ENCODE results near the gene MMP11. TPM values are rescaled to one million over a fixed set of nuclear protein-coding genes. Genes with fewer than 3 reads are reported as not detected.

MMP11 gene
- polyA plus RNA-seq, 1 of the 3 experiments (the other 2 are of a cell fraction), result 64.4 TPM

DNA sequence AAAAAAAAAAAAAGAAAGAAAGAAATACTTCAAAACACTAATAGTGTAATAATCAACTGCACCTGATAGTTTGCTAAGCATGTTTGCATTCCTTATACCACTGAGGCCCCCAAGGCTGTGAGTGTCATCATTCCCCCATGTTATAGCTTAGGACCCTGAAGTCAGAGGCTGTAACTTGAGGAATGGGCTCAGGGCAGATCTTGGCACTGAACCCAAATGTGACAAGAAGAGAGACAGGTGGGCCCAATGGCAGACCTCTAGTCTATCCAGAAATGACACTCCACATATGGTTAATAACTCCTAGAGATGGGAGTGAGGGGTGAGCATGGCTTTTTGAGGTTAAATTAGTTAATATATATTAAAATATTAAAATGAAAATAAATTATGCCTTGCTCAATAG is 35.0 kb upstream of the MMP11 start:
- H3K4me3 ChIP-seq (ENCODE audit: low read depth in 2 of 2, low read length in 1 of 2), result no peak overlapping the region
- CTCF ChIA-PET, result interaction anchor here (1.0 to 1.7 kb wide), 2 partner anchors 17 to 112 kb away, joined by 3 to 8 read pairs; partner anchors contain the start of gene VPREB3
- H3K79me2 ChIP-seq (ENCODE audit: insufficient read depth), result no peaks in the 10 kb centered on the region
- no peaks in the 10 kb centered on the region for H3K4me1 ChIP-seq (ENCODE audit: control insufficient read depth in 1 of 2, insufficient read depth in 2 of 2, low read depth in 1 of 2, low read length in 1 of 2)
- H3F3A ChIP-seq (replicated peaks; ENCODE audit: insufficient read depth), result no peaks in the 10 kb centered on the region
- H3K4me2 ChIP-seq, result no peak overlapping the region
- no peak overlapping the region for H3K9ac ChIP-seq
- H3K9me2 ChIP-seq, result no peaks in the 10 kb centered on the region
- H3K27ac ChIP-seq (ENCODE audit: low read depth in 2 of 2, low read length in 1 of 2), result no peak overlapping the region
- TF ChIP-seq, protein P1, sequence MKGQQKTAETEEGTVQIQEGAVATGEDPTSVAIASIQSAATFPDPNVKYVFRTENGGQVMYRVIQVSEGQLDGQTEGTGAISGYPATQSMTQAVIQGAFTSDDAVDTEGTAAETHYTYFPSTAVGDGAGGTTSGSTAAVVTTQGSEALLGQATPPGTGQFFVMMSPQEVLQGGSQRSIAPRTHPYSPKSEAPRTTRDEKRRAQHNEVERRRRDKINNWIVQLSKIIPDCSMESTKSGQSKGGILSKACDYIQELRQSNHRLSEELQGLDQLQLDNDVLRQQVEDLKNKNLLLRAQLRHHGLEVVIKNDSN (IDR thresholded peaks at IDR 0.05; ENCODE audit: borderline replicate concordance, low read depth), result no peak
- TF ChIP-seq YY1 (IDR thresholded peaks at IDR 0.05; ENCODE audit: low read depth) (no peak), EP300 (IDR thresholded peaks at IDR 0.05; ENCODE audit: borderline replicate concordance in 1 of 2, low read depth in 1 of 2, low read length in 1 of 2) (no peak), EZH2phosphoT487 (IDR thresholded peaks at IDR 0.05; ENCODE audit: borderline replicate concordance, low read depth) (no peak), JUND (IDR thresholded peaks at IDR 0.05) (no peak), TAF1 (IDR thresholded peaks at IDR 0.05; ENCODE audit: borderline replicate concordance, low read depth, low read length) (no peak), TEAD4 (IDR thresholded peaks at IDR 0.05; ENCODE audit: borderline replicate concordance, insufficient read depth) (no peak), FOXM1 (IDR thresholded peaks at IDR 0.05; ENCODE audit: low read depth) (no peak), SMC3 (IDR thresholded peaks at IDR 0.05; ENCODE audit: low read depth, low read length) (no peak)
- peaks cover 0 to 8% of the 10 kb centered on the region in 2 experiments for H3K36me3 ChIP-seq (replicated peaks in 1 of 2; ENCODE audit: control insufficient read depth in 1 of 2, insufficient read depth in 2 of 2, low read length in 1 of 2)
- H3K9me3 ChIP-seq, result no peaks in the 10 kb centered on the region
- no peak overlapping the region for H2AFZ ChIP-seq (ENCODE audit: low read depth)
- no peaks in the 10 kb centered on the region for H3K27me3 ChIP-seq (ENCODE audit: insufficient read depth)
- no peak for DNase-seq
- no peaks in the 10 kb centered on the region for H4K20me1 ChIP-seq (ENCODE audit: insufficient read depth)
- POLR2A ChIA-PET, result interaction anchor here (1.7 kb wide), 1 partner anchor 13 kb away, joined by 9 read pairs; the partner anchor contains the start of gene ZNF70

DNA sequence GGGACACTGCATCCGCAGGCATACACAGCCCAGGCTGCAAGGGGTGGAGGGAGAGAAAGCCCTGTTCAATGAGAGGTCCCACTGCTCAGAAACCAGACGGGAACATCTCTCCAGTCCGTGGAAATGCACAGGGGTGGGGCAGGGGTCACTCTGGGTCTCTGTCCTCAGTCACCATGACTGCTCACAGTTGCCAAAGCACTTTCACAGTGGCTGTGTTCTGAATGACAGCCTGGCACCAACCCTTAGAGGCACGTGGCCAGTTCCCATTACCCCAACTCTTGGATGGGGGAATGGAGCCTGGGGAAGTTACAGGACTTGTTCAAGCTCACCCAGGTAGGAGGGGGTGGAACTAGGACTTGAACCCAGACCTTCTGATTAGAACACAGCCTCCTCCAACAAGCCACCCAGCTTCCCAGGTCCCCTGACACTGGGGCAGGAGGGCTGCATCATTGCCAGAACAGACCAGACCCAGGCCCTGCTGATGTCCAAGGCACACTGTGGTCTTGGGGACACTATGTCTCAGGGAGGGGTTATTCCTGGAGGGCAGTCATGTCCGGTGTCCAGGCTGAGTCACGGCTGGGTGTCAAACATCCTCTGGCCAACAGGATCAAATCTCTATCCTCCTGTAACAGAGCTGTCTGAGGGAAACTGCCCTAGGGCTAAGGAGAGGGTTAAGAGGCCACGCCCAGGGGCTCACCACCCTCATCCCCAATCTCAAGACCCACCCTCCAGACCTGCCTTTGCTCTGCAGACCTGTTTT is 30.0 kb upstream of the MMP11 start:
- H3F3A ChIP-seq (replicated peaks; ENCODE audit: insufficient read depth), result no peaks in the 10 kb centered on the region
- no peaks in the 10 kb centered on the region for H3K9me2 ChIP-seq
- TF ChIP-seq RXRA (IDR thresholded peaks at IDR 0.05; ENCODE audit: borderline replicate concordance, low read depth), result no peak
- H3K4me1 ChIP-seq (ENCODE audit: control insufficient read depth in 1 of 2, insufficient read depth in 2 of 2, low read depth in 1 of 2, low read length in 1 of 2), result no peaks in the 10 kb centered on the region
- H3K4me2 ChIP-seq, result no peak overlapping the region
- peaks cover 11% of the 10 kb centered on the region for H3K79me2 ChIP-seq (ENCODE audit: insufficient read depth)
- POLR2A ChIA-PET, result no interaction called here
- no peaks in the 10 kb centered on the region for H3K27me3 ChIP-seq (ENCODE audit: insufficient read depth)
- H3K27ac ChIP-seq (ENCODE audit: low read depth in 2 of 2, low read length in 1 of 2), result no peak overlapping the region
- no peaks in the 10 kb centered on the region for H3K9me3 ChIP-seq
- no peak overlapping the region for H3K4me3 ChIP-seq (ENCODE audit: low read depth in 2 of 2, low read length in 1 of 2)
- CTCF ChIA-PET, result no interaction called here
- H3K36me3 ChIP-seq (replicated peaks in 1 of 2; ENCODE audit: control insufficient read depth in 1 of 2, insufficient read depth in 2 of 2, low read length in 1 of 2), result peaks cover 8 to 32% of the 10 kb centered on the region in 2 experiments
- H2AFZ ChIP-seq (ENCODE audit: low read depth), result no peak overlapping the region
- WGBS (ENCODE audit: low lambda C conversion rate), result 67% methylated on average over 2 of the region's 7 CpGs
- H4K20me1 ChIP-seq (ENCODE audit: insufficient read depth), result no peaks in the 10 kb centered on the region
- DNase-seq, result no peak
- H3K9ac ChIP-seq, result no peak overlapping the region

DNA sequence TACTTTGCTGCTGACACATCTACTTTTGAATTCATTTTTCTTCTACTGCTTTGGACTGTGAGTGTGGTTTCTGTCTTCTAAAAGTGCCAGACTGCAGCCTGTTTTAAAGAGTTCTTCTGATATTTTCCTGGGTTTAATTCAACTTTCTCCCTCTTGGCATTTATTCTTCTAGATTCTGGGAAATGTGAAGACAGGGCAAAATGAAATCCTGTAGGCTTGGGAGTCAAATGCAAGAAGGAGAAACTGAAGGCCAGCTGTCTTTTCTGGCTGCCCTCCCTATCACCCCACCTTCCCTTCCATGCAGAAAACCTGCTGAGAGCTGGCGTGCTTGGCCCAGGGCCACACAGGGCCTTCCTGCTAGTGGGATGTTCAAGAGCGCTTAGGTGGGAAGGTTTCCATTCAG is 29.3 kb upstream of the MMP11 start:
- 100% methylated on average over 2 of the region's 2 CpGs for WGBS (ENCODE audit: low lambda C conversion rate)
- Histone ChIP-seq H3K79me2 (ENCODE audit: insufficient read depth) (peaks cover 17% of the 10 kb centered on the region), H3K9me3 (no peaks in the 10 kb centered on the region), H3K27me3 (ENCODE audit: insufficient read depth) (no peaks in the 10 kb centered on the region), H3K4me1 (ENCODE audit: control insufficient read depth in 1 of 2, insufficient read depth in 2 of 2, low read depth in 1 of 2, low read length in 1 of 2) (no peaks in the 10 kb centered on the region), H3F3A (replicated peaks; ENCODE audit: insufficient read depth) (no peaks in the 10 kb centered on the region), H2AFZ (ENCODE audit: low read depth) (no peak overlapping the region), H3K9me2 (no peaks in the 10 kb centered on the region), H3K36me3 (replicated peaks in 1 of 2; ENCODE audit: control insufficient read depth in 1 of 2, insufficient read depth in 2 of 2, low read length in 1 of 2) (peaks cover 8 to 32% of the 10 kb centered on the region in 2 experiments), H3K9ac (no peak overlapping the region), H3K27ac (ENCODE audit: low read depth in 2 of 2, low read length in 1 of 2) (no peak overlapping the region), H4K20me1 (ENCODE audit: insufficient read depth) (no peaks in the 10 kb centered on the region), H3K4me3 (ENCODE audit: low read depth in 2 of 2, low read length in 1 of 2) (no peak overlapping the region), H3K4me2 (no peak overlapping the region)
- ChIA-PET POLR2A (no interaction called here), CTCF (no interaction called here)
- DNase-seq, result no peak
- no peak for TF ChIP-seq RCOR1 (IDR thresholded peaks at IDR 0.05; ENCODE audit: low read length)
- TF ChIP-seq ELF1 (IDR thresholded peaks at IDR 0.05), result no peak
- TF ChIP-seq, protein P2, sequence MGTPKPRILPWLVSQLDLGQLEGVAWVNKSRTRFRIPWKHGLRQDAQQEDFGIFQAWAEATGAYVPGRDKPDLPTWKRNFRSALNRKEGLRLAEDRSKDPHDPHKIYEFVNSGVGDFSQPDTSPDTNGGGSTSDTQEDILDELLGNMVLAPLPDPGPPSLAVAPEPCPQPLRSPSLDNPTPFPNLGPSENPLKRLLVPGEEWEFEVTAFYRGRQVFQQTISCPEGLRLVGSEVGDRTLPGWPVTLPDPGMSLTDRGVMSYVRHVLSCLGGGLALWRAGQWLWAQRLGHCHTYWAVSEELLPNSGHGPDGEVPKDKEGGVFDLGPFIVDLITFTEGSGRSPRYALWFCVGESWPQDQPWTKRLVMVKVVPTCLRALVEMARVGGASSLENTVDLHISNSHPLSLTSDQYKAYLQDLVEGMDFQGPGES (IDR thresholded peaks at IDR 0.05; ENCODE audit: low read depth, low read length), result no peak
- TF ChIP-seq, protein P3, sequence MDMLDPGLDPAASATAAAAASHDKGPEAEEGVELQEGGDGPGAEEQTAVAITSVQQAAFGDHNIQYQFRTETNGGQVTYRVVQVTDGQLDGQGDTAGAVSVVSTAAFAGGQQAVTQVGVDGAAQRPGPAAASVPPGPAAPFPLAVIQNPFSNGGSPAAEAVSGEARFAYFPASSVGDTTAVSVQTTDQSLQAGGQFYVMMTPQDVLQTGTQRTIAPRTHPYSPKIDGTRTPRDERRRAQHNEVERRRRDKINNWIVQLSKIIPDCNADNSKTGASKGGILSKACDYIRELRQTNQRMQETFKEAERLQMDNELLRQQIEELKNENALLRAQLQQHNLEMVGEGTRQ (IDR thresholded peaks at IDR 0.05; ENCODE audit: borderline replicate concordance, low read depth, low read length), result no peak
- no peak for TF ChIP-seq EP300 (IDR thresholded peaks at IDR 0.05; ENCODE audit: borderline replicate concordance in 1 of 2, low read depth in 1 of 2, low read length in 1 of 2)
- TF ChIP-seq NFIC (IDR thresholded peaks at IDR 0.05; ENCODE audit: borderline replicate concordance), result no peak
- TF ChIP-seq MEF2A (IDR thresholded peaks at IDR 0.05; ENCODE audit: borderline replicate concordance, low read depth), result no peak
- TF ChIP-seq RAD21 (IDR thresholded peaks at IDR 0.05; ENCODE audit: low read length), result no peak
- no peak for TF ChIP-seq GATA2 (CRISPR knock-in tag; IDR thresholded peaks at IDR 0.05)
- TF ChIP-seq RFX5 (IDR thresholded peaks at IDR 0.05; ENCODE audit: low read length), result no peak
- no peak for TF ChIP-seq TCF12 (IDR thresholded peaks at IDR 0.05)
- no peak for TF ChIP-seq TAF1 (IDR thresholded peaks at IDR 0.05; ENCODE audit: borderline replicate concordance, low read depth, low read length)
- no peak for TF ChIP-seq FOXJ3 (CRISPR knock-in tag; IDR thresholded peaks at IDR 0.05)

Data from SK-N-SH (cell line).